ENCODE measurements around the gene TJP2. TPM values are rescaled to one million over a fixed set of nuclear protein-coding genes. Genes with fewer than 3 reads are reported as not detected.

TJP2 gene
- total and polyA plus RNA-seq, 10 of the 15 experiments (the other 5 are each of a cell fraction or from before 2014, with no cell fraction given), result 6.4 to 59.9 (median 29.7) TPM

DNA sequence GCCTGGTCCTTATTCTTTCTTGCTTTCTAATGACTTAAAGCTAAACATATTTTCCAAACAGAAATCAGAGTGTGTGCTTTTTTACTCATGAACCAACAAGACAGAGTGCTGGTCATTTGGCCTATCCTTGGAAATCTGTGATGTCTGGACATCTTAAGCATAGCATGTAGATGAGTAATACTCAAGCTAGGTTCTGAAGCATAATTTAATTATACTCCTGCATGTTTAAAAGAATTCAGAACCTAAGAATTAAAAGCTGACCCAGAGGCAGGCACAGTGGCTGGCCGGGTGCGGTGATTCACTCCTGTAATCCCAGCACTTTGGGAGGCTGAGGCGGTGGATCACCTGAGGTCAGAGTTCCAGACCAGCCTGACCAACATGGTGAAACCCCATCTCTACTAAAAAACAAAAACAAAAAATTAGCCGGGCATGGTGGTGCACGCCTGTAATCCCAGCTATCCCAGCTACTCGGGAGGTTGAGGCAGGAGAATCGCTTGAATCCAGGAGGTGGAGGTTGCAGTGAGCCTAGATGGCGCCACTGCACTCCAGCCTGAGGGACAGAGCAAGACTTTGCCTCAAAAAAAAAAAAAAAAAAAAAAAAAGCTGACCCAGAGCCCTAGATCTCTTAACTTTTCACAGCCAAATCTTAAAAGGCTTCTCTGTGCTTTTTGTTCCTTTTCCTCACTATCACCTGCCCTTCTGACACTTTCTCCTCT is 16.2 kb upstream of the TJP2 start:
- in situ Hi-C loops (cut with MboI), result no loop called here
- no peaks in the 10 kb centered on the region for H3K27me3 ChIP-seq (replicated peaks in 1 of 2; ENCODE audit: control insufficient read depth in 2 of 2, insufficient read depth in 2 of 2, low read length in 1 of 2)
- H3K4me3 ChIP-seq, result no peak overlapping the region
- intact Hi-C loops (cut with micrococcal nuclease; ENCODE audit: unreplicated experiment), result no loop called here
- H3K4me1 ChIP-seq (ENCODE audit: control insufficient read depth, insufficient read depth, low read length), result peaks cover 5% of the 10 kb centered on the region; the same call in 1 of the 2 replicates
- no peaks in the 10 kb centered on the region for H3K79me2 ChIP-seq (ENCODE audit: control insufficient read depth, insufficient read depth, low read length)
- ChIA-PET RAD21 (ENCODE audit: unreplicated experiment) (interaction anchor here (0.7 to 2.0 kb wide), 4 partner anchors 35 to 179 kb away, joined by 3 to 12 read pairs (median 8); no protein-coding TSS in a partner anchor), SMC1A (ENCODE audit: uncharacterized antibody, unreplicated experiment) (interaction anchor here (0.8 to 3.7 kb wide), 5 partner anchors 13 to 55 kb away, joined by 4 to 20 read pairs (median 6); no protein-coding TSS in a partner anchor), CTCF (interaction anchor here (0.6 to 3.9 kb wide), 13 partner anchors 10 to 765 kb away, joined by 3 to 25 read pairs (median 4); no protein-coding TSS in a partner anchor), POLR2A (interaction anchor here (1.4 kb wide), 1 partner anchor 10 kb away, joined by 3 read pairs; no protein-coding TSS in a partner anchor)
- no peak for DNase-seq (ENCODE audit: low read depth, low spot score)
- H3K27ac ChIP-seq (ENCODE audit: control insufficient read depth, insufficient read depth), result no peak overlapping the region
- TF ChIP-seq, protein P1, sequence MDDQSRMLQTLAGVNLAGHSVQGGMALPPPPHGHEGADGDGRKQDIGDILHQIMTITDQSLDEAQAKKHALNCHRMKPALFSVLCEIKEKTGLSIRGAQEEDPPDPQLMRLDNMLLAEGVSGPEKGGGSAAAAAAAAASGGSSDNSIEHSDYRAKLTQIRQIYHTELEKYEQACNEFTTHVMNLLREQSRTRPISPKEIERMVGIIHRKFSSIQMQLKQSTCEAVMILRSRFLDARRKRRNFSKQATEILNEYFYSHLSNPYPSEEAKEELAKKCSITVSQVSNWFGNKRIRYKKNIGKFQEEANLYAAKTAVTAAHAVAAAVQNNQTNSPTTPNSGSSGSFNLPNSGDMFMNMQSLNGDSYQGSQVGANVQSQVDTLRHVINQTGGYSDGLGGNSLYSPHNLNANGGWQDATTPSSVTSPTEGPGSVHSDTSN (IDR thresholded peaks at IDR 0.05; ENCODE audit: insufficient replicate concordance, low read depth, low read length), result no peak
- TF ChIP-seq ZNF384 (IDR thresholded peaks at IDR 0.05; ENCODE audit: borderline replicate concordance, low read depth, low read length), result peak; percentile 7; the same call in 1 of the 2 replicates
- TF ChIP-seq, protein P2, sequence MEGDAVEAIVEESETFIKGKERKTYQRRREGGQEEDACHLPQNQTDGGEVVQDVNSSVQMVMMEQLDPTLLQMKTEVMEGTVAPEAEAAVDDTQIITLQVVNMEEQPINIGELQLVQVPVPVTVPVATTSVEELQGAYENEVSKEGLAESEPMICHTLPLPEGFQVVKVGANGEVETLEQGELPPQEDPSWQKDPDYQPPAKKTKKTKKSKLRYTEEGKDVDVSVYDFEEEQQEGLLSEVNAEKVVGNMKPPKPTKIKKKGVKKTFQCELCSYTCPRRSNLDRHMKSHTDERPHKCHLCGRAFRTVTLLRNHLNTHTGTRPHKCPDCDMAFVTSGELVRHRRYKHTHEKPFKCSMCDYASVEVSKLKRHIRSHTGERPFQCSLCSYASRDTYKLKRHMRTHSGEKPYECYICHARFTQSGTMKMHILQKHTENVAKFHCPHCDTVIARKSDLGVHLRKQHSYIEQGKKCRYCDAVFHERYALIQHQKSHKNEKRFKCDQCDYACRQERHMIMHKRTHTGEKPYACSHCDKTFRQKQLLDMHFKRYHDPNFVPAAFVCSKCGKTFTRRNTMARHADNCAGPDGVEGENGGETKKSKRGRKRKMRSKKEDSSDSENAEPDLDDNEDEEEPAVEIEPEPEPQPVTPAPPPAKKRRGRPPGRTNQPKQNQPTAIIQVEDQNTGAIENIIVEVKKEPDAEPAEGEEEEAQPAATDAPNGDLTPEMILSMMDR (IDR thresholded peaks at IDR 0.05 in 2 of 3, conservative IDR thresholded peaks at IDR 0.05 in 1 of 3; ENCODE audit: control insufficient read depth in 2 of 3, extremely low read depth in 1 of 3, insufficient read depth in 1 of 3, low read depth in 3 of 3, low read length in 3 of 3), result 0 out of 6 replicates have a peak, but pooled peaks of 1 of the 3 experiments have one; percentile 3
- no peaks in the 10 kb centered on the region; the same call in 2 of the 3 replicates for H3K9me3 ChIP-seq (replicated peaks; ENCODE audit: control insufficient read depth, insufficient read depth, low read length)
- FAIRE-seq, result no peak
- H3K36me3 ChIP-seq (ENCODE audit: control insufficient read depth in 2 of 2, insufficient read depth in 2 of 2, low read length in 1 of 2), result no peaks in the 10 kb centered on the region
- H3K4me2 ChIP-seq (ENCODE audit: control insufficient read depth, insufficient read depth), result no peak overlapping the region
- H2AFZ ChIP-seq (ENCODE audit: control insufficient read depth, low read depth, low read length), result no peak overlapping the region
- H3K9ac ChIP-seq (ENCODE audit: control insufficient read depth, insufficient read depth, low read length), result no peak overlapping the region
- no peaks in the 10 kb centered on the region for H4K20me1 ChIP-seq (ENCODE audit: control insufficient read depth, insufficient read depth)
- WGBS (ENCODE audit: insufficient coverage, insufficient replicate concordance, low lambda C conversion rate, missing lambda C conversion rate), result 73% methylated on average over 8 of the region's 8 CpGs
- no TSS peak for BruUV-seq (replicated peaks)
- no peak for ATAC-seq

All from GM12878 (cell line).